ENCODE measurements around the gene TEKT1.
"Not testable (repeated sequence)": the region's sequence is repeated elsewhere in the genome, so short reads cannot be mapped to it uniquely, and the experiment has no call there.

TEKT1 gene

DNA sequence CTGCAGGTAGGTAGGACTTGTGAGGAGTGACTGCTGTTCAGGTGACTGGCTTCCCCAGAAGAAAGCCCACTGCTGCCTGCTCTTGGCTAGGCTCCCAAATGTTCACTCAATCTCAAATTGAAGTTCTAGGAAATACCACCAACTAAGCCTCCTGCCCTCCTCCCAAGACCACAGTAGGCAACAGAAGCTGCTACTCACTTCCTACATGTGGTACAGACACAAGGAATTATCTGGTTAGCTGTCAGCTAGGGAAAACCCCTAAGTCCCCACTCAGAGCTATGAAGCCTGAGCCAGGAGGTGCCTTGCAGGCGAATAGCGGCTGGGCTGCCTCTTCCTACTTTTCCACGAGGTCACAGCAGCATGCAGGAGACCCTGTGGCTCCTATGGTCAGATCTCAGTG, 50.6 kb downstream of the TEKT1 start:
- H3K4me3 ChIP-seq (ENCODE audit: low read depth, low read length) = no peak overlapping the region

DNA sequence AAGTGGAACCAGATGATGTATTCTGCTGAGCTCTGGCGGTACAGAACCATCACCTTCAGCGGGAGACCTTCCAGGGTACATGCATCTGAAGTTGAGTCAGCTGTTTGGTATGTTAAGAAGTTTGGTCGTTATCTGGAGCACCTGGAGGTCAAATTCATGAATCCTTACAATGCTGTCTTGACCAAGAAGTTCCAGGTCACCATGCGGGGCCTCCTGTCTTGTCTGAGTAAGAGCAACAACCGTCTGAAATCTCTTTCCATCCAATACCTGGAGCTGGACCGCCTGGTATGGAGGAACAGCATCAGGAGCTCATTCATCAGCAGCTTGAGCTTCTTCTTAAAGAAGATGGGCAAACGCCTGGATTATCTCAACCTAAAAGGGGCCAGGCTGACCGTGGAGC, 51.5 kb downstream of the TEKT1 start:
- no peak overlapping the region for H3K4me3 ChIP-seq (ENCODE audit: low read depth, low read length)
- TF ChIP-seq, protein P1, sequence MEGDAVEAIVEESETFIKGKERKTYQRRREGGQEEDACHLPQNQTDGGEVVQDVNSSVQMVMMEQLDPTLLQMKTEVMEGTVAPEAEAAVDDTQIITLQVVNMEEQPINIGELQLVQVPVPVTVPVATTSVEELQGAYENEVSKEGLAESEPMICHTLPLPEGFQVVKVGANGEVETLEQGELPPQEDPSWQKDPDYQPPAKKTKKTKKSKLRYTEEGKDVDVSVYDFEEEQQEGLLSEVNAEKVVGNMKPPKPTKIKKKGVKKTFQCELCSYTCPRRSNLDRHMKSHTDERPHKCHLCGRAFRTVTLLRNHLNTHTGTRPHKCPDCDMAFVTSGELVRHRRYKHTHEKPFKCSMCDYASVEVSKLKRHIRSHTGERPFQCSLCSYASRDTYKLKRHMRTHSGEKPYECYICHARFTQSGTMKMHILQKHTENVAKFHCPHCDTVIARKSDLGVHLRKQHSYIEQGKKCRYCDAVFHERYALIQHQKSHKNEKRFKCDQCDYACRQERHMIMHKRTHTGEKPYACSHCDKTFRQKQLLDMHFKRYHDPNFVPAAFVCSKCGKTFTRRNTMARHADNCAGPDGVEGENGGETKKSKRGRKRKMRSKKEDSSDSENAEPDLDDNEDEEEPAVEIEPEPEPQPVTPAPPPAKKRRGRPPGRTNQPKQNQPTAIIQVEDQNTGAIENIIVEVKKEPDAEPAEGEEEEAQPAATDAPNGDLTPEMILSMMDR (IDR thresholded peaks at IDR 0.05; ENCODE audit: low read depth, low read length) = no peak
- no peak for DNase-seq (ENCODE audit: low read depth, low spot score)
- in situ Hi-C loops (cut with HindIII; ENCODE audit: low sequenced_read_pairs) = no loop called here

More for the DNA sequence above, 50.6 kb downstream of the TEKT1 start:
- no peak for DNase-seq (ENCODE audit: low read depth, low spot score)
- in situ Hi-C loops (cut with HindIII; ENCODE audit: low sequenced_read_pairs) = no loop called here
- TF ChIP-seq, protein P1 (IDR thresholded peaks at IDR 0.05; ENCODE audit: low read depth, low read length) = no peak

DNA sequence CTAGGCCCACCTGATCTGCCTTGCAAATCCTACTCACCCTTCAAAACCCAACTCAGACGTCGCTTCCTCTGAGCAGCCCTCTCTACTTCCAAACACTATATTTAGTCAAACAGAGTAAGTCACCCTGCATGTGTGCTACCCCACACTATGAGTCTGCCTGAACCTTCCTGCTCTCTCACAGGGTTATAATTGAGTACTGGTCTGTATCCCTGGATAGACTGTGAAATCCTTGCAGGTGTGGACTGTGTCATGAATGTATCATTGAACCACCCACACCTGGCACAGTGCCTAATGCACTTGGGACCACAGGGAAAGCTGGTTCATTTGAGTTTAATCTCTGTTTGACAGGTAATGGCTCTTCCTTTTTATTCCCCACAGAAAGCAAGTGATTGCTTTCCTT, 52.1 kb downstream of the TEKT1 start:
- TF ChIP-seq, protein P1 (IDR thresholded peaks at IDR 0.05; ENCODE audit: low read depth, low read length) = no peak
- in situ Hi-C loops (cut with HindIII; ENCODE audit: low sequenced_read_pairs) = no loop called here
- H3K4me3 ChIP-seq (ENCODE audit: low read depth, low read length) = no peak overlapping the region
- no peak for DNase-seq (ENCODE audit: low read depth, low spot score)

DNA sequence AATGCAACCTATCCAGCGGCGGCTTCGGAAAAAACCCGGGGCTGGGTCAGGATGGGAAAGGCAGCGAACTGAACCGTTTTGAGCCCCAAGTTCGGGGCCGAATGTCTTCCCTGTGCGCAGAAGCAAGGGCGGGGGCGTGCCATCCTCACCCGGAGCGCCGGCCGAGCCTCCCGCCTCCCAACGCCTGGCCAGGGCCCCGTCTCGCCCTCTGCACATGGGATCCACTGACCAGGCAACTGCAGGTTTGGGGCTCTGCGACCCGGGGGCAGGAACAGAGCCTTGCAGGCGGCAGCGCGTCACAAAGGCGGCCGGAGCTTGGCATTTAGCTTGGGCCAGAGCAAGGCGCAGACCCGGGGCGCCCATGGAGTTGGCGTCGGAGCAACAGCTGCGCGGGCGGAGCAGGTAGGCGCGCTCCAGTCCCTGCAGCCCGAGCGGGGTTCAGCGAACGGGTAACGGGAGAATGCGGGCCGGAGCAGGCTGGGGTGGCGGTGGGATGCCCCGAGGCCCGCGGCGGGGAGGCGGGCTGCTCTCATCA, 55.6 kb downstream of the TEKT1 start, which contains the start of gene FBXO39:
Gene FBXO39, plus strand, starts transcription at position 345 of the 535 bp plus-strand sequence. CDS start 3,654 bp downstream, outside the sequence.
- no peak within 1 kb of the TSS for H3K4me3 ChIP-seq (ENCODE audit: low read depth, low read length)
- no peak for DNase-seq (ENCODE audit: low read depth, low spot score)
- TF ChIP-seq, protein P1 (IDR thresholded peaks at IDR 0.05; ENCODE audit: low read depth, low read length) = no peak
- in situ Hi-C loops (cut with HindIII; ENCODE audit: low sequenced_read_pairs) = no loop called here

DNA sequence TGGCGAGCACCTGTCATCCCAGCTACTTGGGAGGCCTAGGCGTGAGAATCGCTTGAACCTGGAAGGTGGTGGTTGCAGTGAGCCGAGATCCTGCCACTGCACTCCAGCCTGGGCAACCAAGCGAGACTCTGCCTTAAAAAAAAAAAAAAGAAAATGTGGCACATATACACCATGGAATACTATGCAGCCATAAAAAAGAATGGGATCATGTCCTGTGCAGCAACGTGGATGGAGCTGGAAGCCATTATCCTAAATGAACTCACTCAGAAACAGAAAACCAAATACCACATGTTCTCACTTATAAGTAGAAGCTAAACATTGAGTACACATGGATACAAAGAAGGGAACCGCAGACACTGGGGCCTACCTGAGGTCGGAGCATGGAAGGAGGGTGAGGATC, 56.6 kb downstream of the TEKT1 start:
- DNase-seq (ENCODE audit: low read depth, low spot score); H3K4me3 ChIP-seq (ENCODE audit: low read depth, low read length); in situ Hi-C loops (cut with HindIII; ENCODE audit: low sequenced_read_pairs): not testable (repeated sequence)

DNA sequence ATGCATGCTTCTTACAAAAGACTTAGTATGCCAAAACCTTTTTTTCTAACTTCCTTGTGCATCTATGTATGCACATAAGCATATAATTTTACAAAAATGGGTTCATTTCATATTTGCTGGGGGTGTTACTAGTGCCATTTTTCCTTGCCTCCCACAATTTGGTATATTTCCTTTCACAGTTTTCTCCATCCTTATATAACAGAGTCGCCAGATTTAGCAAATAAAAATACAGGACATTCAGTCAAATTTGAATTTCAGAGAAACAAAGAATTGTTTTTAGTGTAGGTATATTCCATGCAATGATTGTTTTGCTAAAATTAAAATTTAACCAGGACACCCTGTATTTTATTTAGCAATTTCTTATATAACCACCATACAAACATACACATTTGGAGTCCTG, 59.5 kb downstream of the TEKT1 start:
- in situ Hi-C loops (cut with HindIII; ENCODE audit: low sequenced_read_pairs) = no loop called here
- H3K4me3 ChIP-seq (ENCODE audit: low read depth, low read length) = no peak overlapping the region

DNA sequence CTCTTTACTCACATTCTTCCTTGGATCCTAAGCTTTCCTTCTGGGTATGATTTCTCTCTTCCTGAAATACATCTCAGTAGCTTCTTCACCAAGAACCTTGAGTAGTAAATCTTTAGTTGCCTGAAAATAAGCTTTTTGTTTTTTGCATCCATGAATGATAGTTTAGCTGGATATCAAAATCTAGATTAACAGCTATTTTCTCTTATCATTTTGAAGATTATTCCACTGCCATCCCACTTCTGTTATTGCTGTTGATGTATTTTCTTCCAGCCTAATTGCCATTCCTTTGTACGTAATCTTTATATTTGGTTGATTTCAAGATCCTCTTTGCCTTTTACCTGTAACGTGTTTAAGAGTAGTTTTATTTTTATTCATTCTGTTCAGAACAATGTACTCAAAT, 63.1 kb downstream of the TEKT1 start:
- TF ChIP-seq, protein P1 (IDR thresholded peaks at IDR 0.05; ENCODE audit: low read depth, low read length) = no peak
- DNase-seq (ENCODE audit: low read depth, low spot score) = no peak
- H3K4me3 ChIP-seq (ENCODE audit: low read depth, low read length) = no peak overlapping the region
- in situ Hi-C loops (cut with HindIII; ENCODE audit: low sequenced_read_pairs) = no loop called here

More for the DNA sequence above, 59.5 kb downstream of the TEKT1 start:
- TF ChIP-seq, protein P1 (IDR thresholded peaks at IDR 0.05; ENCODE audit: low read depth, low read length) = no peak
- no peak for DNase-seq (ENCODE audit: low read depth, low spot score)

All from astrocyte of the spinal cord (primary cell).